ENCODE data around the gene TPO.

DNA sequence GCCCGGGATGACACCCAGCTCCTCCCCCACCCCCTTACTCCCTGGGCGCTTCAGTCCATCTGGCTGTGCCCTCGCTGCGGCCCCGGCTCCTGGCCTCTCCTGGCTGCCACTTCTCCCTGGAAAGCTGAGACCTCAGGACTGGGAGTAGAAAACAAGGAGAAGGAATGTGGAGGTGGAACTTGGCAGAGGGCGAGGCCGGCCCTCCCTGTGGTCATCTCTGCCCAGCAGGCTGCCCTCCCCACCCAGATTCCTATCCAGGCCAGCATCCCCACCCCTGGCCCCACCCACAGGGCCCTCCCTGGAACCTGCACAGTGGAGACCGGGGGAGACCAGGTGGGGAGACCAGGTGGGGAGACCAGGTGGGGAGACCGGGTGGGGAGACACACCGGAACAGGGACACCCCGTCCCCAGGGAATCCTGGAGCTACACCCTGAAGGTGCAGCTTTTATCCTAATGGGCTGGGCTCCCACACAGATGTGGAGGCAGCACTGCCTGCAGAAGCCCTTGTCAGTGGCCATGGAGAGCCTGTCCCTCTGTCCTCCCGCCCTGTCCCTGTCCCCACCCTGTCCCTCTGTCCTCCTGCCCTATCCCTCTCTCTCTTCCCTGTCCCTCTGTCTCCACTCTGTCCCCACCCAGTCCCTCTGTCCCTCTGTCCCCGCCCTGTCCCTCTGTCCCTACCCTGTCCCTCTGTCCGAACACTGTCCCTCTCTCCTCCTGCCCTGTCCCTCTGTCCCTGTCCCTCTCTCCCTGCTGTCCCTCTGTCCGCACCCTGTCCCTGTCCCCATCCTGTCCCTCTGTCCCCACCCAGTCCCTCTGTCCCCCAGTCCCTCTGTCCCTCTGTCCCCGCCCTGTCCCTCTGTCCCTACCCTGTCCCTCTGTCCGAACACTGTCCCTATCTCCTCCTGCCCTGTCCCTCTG lies 173.9 kb downstream of the TPO start:
- TF ChIP-seq CTCF (conservative IDR thresholded peaks at IDR 0.05) (no peak), EZH2 (IDR thresholded peaks at IDR 0.05; ENCODE audit: low read depth) (no peak)
